TTC549 (cell line): ENCODE measurements around the gene SORBS1.

Experiments
- FAIRE-seq: peaks from 2 replicates; lab custom pipeline; 2012; peaks lifted over from hg19 to GRCh38; lab: Jason Lieb, UNC

The SORBS1 gene

DNA sequence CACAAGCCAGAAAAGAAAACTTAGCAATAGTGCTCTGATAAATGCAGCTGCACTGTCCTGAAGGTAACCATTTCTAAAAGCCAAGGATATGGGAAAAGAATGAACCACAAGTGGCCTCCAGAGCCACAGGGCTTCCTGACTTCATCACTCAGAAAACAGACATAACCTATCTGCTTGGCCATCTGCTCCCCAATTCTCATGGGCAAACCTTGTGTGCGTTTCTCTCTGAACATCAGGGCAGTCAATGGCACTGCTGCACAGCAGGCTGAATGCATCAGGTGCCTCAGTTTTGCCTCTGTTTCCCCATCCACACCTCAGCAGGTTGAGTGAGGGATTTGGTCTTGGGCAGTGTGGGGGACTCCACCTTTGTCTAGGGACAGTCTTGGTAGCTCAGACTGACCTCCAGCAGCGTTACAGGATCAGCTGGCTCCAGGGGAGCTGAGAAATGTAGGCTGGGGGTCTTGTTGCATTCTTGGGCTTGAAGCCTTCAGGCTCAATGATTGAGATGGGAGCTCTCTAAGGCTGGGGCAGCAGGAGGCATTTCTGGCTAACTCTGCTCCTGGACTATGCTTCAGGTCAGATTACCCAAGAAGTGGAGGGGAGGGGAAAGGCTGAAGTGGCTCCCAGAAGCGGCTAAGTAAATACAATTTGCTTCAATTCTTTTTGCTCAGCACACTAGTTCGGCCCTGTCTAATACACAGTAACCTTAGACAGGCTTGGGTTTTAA is 246.8 kb downstream of the SORBS1 start:
- FAIRE-seq, result no peak

DNA sequence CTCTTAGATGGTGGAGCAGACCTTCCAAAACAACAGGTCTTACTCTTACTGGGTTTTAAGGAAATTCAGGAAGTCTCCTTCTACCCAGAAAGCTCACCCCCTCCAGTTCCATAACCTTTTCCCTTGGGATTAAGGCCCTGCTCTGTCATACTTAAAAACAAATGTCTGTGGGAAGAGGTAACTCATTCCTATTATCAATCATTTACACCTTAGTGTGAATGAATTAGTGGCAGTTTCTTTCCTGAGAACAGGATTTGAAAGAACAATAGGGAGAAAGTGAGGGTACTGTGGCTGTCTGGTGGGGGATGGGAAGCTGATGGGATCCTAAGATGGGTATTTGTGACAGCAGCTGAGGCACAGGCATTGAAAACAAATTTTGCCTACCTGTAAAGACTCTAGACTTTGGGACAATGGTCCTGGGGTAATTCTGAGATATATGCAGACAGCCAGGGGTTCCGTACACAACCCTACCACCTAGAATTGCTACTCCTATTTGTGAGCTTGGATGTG is 248.1 kb downstream of the SORBS1 start:
- FAIRE-seq, result no peak

- no peak for FAIRE-seq
Observed at GRCh38 chr10:95312257-95312656, 248.9 kb downstream of the SORBS1 start.

GRCh38 chr10:95309958-95310357 is 251.2 kb downstream of the SORBS1 start:
- no peak for FAIRE-seq

DNA sequence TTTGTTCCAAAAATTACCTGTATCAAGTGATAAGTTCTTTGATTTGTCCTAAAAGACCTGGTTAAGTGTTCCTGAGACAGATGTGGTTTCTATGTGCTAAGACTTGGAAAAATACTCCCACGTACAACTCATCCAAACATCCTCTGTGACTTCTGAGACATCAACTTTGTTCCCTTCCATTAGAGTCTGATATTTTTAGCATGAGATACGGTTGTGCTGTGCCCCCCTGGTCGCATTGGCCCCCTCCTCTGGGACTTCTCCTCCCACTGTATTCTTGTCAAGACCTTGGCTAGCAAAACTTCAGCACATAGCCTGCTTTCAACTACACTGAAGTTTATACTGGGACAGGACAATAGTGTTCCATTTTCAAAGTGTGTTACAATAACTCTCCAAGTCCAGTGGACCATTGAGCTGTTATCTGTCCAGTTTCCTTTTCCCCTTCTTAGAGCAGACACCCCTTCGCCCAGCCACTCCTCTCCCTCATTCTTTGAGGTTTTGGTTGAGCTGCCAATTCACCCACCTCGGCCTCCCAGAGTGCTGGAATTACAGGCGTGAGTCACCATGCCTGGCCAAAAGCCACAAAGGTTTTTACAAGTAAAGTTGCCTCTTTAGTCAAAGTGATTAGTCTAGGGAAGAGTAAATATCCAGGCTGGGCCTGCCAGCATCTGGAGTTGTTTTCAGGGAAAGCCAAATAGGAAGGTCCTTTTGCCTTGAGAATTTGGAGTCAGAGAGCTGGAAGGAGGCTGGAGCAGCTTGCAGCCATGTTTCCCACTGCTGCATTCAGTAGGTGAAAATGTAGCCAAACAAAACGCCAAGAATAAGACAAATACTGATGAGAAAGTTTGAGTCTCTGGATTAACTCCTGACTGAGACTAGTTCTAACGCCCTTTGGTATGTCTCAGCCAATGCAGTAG is 252.5 kb downstream of the SORBS1 start:
- no peak for FAIRE-seq

DNA sequence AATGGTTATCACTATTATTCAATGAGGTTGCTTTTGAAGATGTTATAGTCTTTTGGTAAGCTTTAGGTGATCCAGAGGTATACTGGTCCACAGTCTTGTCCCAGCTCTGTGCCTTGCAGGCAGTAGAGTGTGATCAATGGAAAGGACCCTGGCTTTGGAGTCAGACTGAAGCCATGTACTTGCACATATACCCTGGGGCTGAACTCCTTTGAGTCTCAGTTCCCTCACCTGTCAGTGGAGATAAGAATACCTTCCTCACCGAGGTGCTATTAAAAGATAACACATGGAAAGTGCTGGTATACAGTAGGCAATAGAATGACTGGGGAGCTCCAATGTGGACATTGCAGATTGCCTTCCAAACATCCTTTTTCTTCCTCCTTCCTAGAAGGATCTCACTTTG is 254.3 kb downstream of the SORBS1 start:
- FAIRE-seq, result no peak

GRCh38 chr10:95306318-95306650 is 254.9 kb downstream of the SORBS1 start:
- FAIRE-seq, result no peak

- no peak for FAIRE-seq
Observed at GRCh38 chr10:95305606-95306317, 255.4 kb downstream of the SORBS1 start.

GRCh38 chr10:95304976-95305375 is 256.2 kb downstream of the SORBS1 start:
- no peak for FAIRE-seq

DNA sequence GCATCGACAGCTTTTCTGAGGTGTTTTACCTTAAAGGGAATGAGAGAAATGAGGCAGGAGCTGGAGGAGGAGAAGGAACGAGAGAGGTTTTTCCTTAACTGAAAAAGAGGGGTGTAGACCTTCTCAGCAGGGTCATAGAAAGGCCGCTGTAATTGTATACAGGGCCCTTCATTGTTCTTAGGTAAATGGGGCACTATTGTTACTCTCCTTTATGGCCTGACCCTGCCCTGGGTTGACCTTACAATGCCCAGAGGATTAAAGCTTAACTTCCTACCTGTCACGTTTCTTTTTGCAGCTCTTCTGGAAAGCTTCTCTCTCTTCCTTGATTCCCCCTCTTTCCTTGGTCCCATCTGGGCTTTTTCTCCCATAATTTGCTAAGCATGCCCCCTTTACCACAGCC is 256.7 kb downstream of the SORBS1 start:
- no peak for FAIRE-seq

- FAIRE-seq, result no peak
Observed at GRCh38 chr10:95303950-95304349, 257.2 kb downstream of the SORBS1 start.

DNA sequence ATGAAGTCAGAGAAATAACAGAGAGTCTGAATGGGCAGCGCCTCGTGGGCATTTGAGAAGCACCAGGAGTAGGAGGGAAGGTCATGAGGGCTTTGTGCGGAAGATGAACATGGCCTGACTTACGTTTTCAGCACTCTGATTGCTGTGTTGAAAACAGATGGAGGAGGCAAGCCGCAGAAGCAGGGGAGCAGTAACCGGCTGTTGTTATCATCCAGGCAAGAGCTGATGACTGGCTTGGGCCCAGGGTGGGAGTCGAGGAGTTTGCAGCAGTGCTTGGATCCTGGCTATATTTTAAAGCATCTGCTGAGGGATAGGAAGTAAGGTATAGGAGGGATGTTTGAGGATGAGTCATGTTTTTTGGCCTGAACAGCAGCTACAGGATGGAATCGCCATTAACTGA is 257.6 kb downstream of the SORBS1 start:
- no peak for FAIRE-seq

GRCh38 chr10:95300022-95300539 is 261.1 kb downstream of the SORBS1 start:
- FAIRE-seq, result no peak

GRCh38 chr10:95297402-95297801 is 263.8 kb downstream of the SORBS1 start:
- no peak for FAIRE-seq

DNA sequence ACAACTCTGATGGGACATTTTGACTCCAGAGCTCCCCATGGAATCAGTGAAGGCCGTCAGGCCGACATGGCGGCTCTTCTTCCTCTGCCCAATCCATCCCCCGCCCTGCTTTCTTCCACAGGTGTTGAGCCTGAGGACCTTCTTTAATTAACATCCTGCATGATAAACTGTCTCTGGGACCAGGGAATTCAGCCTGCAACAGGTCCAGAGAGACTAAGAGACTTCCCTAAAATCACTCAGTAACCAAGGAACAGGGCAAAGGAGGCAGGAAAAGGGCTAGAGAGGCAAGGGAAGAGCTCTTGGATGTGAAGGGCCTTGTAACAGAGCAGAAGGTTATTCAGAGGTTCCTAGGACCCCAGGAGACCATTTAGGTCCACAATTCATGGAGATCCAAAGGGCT is 264.4 kb downstream of the SORBS1 start:
- no peak for FAIRE-seq

DNA sequence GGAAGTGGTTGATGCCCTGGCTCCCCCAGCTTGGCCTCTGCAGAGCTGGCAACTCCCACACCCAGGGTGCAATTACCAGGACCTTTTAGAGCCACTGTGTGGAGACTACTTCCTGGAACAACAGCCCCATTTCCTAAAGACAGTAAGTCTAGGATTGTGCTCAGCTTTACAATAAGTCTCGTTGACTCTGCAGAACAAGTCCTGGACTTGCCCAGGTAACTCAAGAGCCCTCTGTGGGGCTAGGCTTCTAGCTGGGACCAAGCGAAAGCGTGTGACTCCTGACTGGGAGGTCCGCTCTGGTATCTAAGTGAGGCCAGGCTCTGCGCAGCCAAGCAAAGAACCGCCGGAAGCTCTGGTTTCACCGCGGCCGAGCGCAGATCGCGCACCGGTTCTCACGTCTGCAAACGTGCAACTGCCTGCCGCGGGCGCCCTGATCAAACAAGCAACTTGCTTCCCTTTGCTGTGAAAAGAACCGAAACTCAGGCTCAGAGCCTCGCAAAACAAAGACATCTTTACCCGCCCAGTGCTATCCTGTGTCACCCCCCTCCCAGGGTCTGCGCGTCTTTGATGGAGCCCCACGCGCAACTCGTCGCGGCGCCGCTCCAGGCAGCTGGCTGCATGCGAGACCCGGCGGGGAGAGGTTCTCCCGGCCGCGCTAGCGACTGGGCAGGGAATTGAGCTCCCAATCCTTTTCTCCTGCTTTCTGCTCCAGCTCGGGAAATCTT is 266.0 kb downstream of the SORBS1 start:
- no peak for FAIRE-seq

- no peak for FAIRE-seq
Observed at GRCh38 chr10:95293631-95294030, 267.5 kb downstream of the SORBS1 start.

- FAIRE-seq, result no peak
Observed at GRCh38 chr10:95291365-95292039, 269.7 kb downstream of the SORBS1 start.

DNA sequence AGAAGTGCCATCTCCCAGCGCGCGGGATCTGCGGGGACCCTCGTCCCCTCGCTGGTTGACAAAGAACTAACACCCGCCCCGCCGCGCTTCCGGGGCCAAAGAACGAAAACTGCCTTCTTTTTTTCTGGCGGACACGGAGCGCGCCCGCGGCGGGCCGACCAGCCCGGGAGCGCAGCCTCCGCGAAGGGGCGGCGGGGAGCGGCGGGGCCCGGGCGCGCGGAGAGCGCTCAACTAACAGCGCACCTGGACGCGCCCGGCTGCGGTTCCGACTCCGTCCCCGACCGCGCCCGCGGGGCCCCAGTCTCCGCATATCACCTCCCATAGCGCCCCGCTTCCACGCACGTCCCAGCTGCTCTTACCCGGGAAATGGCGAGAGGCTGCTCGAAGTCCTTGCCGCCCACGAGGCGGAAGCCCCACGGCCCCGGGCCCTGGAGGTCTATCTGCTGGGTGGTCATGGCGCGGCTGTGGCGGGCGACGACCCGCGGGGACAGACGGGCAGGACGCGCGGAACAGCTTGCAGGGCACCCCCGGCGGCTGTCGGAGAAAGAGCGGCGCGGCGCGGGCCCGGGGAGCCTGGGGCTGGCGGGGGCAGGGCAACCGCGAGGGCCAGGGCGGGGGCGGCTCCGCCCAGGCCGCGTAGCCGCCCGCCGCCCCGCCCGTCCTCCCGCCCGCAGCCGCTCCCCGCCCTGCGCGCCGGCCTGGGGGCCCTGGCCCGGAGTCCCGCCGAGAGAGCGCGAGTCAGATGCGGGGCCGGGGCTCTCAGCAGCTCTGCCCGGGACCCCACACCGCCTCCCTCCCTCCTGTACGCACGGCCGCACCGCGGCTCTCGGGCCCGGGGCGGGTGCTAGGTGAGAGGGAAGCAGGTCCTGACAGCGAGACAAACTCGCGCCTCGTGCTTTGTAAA is 270.5 kb downstream of the SORBS1 start, which contains the start of gene PDLIM1:
Gene PDLIM1 (minus strand): TSS at position 543 of the 904 bp plus-strand sequence. CDS start 88 bp downstream, at position 455.
- no peak for FAIRE-seq

DNA sequence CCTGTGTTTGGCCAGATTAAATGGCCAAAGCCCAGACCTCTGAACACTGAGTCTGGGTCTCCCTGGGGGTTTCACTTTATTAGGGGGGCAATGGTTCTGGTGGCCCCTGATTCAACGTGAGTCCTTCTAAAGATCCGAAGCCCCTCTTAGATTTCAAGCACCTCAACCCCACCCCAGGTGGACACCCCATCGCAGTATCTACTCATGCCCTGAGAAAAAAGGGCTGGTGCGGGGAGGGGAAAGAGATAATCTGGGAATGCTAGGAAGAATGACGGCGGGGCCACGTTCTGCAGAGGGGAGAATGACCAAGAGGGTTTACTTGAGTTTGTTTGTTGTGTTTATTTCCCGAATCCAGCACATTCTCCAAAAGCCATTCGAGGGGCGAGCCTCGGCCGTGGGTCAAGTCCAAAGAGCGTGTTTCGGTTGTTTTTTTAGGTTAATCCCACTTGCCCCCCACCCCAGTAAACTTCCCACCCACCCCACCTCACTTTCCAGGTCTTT is 271.2 kb downstream of the SORBS1 start:
- no peak for FAIRE-seq
